ENCODE measurements around the gene UGT1A1. TPM values are rescaled to one million over a fixed set of nuclear protein-coding genes. Genes with fewer than 3 reads are reported as not detected.

The UGT1A1 gene
- total RNA-seq, 1 experiment from 2014 or later: not detected

GRCh38 chr2:233817361-233817911, 57.4 kb downstream of the UGT1A1 start:
- no peak overlapping the region for H3K4me3 ChIP-seq (replicated peaks in 1 of 2; ENCODE audit: low read depth in 1 of 2, low read length in 2 of 2)
- H3K9me3 ChIP-seq (ENCODE audit: control insufficient read depth in 1 of 2, insufficient read depth in 1 of 2, low read depth in 1 of 2, low read length in 2 of 2): no peaks in the 10 kb centered on the region
- ATAC-seq (no peak), DNase-seq (ENCODE audit: low read depth, low spot score) (no peak)
- H3K27ac ChIP-seq (ENCODE audit: low read depth, low read length): no peak overlapping the region
- no TSS peak for BruUV-seq (replicated peaks)
- H3K4me1 ChIP-seq (ENCODE audit: control insufficient read depth in 1 of 2, insufficient read depth in 2 of 2, low read length in 2 of 2): no peaks in the 10 kb centered on the region
- ChIA-PET POLR2A (no interaction called here), CTCF (no interaction called here), RAD21 (ENCODE audit: low non-redundant PET in 1 of 2, low total read pairs in 2 of 2, uncharacterized antibody in 2 of 2, unreplicated experiment in 2 of 2) (no interaction called here)
- no peaks in the 10 kb centered on the region for H4K20me1 ChIP-seq (ENCODE audit: insufficient read depth)
- no peaks in the 10 kb centered on the region for H3K27me3 ChIP-seq (ENCODE audit: insufficient read depth, low read length)
- H3K4me2 ChIP-seq (ENCODE audit: low read length): no peak overlapping the region
- intact Hi-C loops (cut with micrococcal nuclease): no loop called here
- H2AFZ ChIP-seq (ENCODE audit: low read depth, low read length, poor library complexity, severe bottlenecking): no peak overlapping the region
- no peaks in the 10 kb centered on the region for H3K36me3 ChIP-seq (ENCODE audit: control insufficient read depth in 1 of 2, insufficient read depth in 2 of 2, low read length in 2 of 2)
- no peaks in the 10 kb centered on the region for H3K9me2 ChIP-seq (ENCODE audit: insufficient read depth)
- no peak overlapping the region for H3K9ac ChIP-seq (ENCODE audit: low read length)
- TF ChIP-seq ZNF274 (IDR thresholded peaks at IDR 0.05; ENCODE audit: low read depth, low read length) (no peak), POLR2A (IDR thresholded peaks at IDR 0.05; ENCODE audit: borderline replicate concordance, extremely low read depth, insufficient read depth, insufficient read length) (no peak), CEBPB (IDR thresholded peaks at IDR 0.05; ENCODE audit: low read depth) (no peak), SIN3A (IDR thresholded peaks at IDR 0.05; ENCODE audit: low read depth) (no peak), EGR1 (IDR thresholded peaks at IDR 0.05; ENCODE audit: low read depth) (no peak), ELF1 (IDR thresholded peaks at IDR 0.05; ENCODE audit: borderline replicate concordance, low read depth) (no peak), TCF7L2 (IDR thresholded peaks at IDR 0.05; ENCODE audit: borderline replicate concordance, extremely low read depth, insufficient read depth, insufficient read length) (no peak), MAX (IDR thresholded peaks at IDR 0.05) (no peak), YY1 (IDR thresholded peaks at IDR 0.05; ENCODE audit: extremely low read depth, insufficient replicate concordance, low read depth, low read length) (no peak), EZH2phosphoT487 (IDR thresholded peaks at IDR 0.05; ENCODE audit: borderline replicate concordance) (no peak), RAD21 (IDR thresholded peaks at IDR 0.05; ENCODE audit: low read depth) (no peak)
- TF ChIP-seq, protein P1, sequence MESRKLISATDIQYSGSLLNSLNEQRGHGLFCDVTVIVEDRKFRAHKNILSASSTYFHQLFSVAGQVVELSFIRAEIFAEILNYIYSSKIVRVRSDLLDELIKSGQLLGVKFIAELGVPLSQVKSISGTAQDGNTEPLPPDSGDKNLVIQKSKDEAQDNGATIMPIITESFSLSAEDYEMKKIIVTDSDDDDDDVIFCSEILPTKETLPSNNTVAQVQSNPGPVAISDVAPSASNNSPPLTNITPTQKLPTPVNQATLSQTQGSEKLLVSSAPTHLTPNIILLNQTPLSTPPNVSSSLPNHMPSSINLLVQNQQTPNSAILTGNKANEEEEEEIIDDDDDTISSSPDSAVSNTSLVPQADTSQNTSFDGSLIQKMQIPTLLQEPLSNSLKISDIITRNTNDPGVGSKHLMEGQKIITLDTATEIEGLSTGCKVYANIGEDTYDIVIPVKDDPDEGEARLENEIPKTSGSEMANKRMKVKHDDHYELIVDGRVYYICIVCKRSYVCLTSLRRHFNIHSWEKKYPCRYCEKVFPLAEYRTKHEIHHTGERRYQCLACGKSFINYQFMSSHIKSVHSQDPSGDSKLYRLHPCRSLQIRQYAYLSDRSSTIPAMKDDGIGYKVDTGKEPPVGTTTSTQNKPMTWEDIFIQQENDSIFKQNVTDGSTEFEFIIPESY (IDR thresholded peaks at IDR 0.05; ENCODE audit: extremely low read depth, insufficient replicate concordance, low read length): no peak
- no peaks in the 10 kb centered on the region for H3K79me2 ChIP-seq (ENCODE audit: insufficient read depth, low read length)
